Astrocyte (in vitro differentiated cells and primary cell): ENCODE results near the gene TMEM44. TPM values are rescaled to one million over a fixed set of nuclear protein-coding genes. Genes with fewer than 3 reads are reported as not detected.

Experiments
- DNase-seq: peaks from one replicate; pipeline ENCODE4 v3.0.0-alpha.2; 2010; ENCODE audit warnings: low read depth
- FAIRE-seq: peaks from 2 replicates; lab custom pipeline; 2011; peaks lifted over from hg19 to GRCh38; lab: Jason Lieb, UNC
- H2AFZ ChIP-seq: 2 replicates; pipeline ENCODE4 v1.6.0; 2012; ENCODE audit warnings: low read depth, low read length, inconsistent platforms
- H3K27ac ChIP-seq: 2 replicates; pipeline ENCODE4 v1.5.1; 2011; ENCODE audit warnings: low read depth, low read length, inconsistent platforms
- H3K27me3 ChIP-seq: 2 replicates; pipeline ENCODE4 v1.6.0; 2011; ENCODE audit warnings: low read length, inconsistent platforms; ENCODE audit not compliant: insufficient read depth
- H3K36me3 ChIP-seq: 2 replicates; pipeline ENCODE4 v1.5.1; 2011; ENCODE audit warnings: low read length, inconsistent platforms; ENCODE audit not compliant: insufficient read depth
- H3K4me1 ChIP-seq: 2 replicates; pipeline ENCODE4 v1.5.1; 2011; ENCODE audit warnings: low read length, inconsistent platforms; ENCODE audit not compliant: insufficient read depth
- H3K4me2 ChIP-seq: 2 replicates; pipeline ENCODE4 v1.6.0; 2012; ENCODE audit warnings: low read length, inconsistent platforms
- H3K4me3 ChIP-seq: 2 replicates; pipeline ENCODE4 v1.5.1; 2011; ENCODE audit warnings: low read depth, mild to moderate bottlenecking, low read length, inconsistent platforms; ENCODE audit not compliant: insufficient read depth
- H3K79me2 ChIP-seq: 2 replicates; pipeline ENCODE4 v1.6.0; 2012; ENCODE audit warnings: mild to moderate bottlenecking, low read length, inconsistent platforms; ENCODE audit not compliant: insufficient read depth
- H3K9ac ChIP-seq: 2 replicates; pipeline ENCODE4 v1.6.0; 2012; ENCODE audit warnings: mild to moderate bottlenecking, low read length, inconsistent platforms
- H3K9me3 ChIP-seq: 2 replicates; pipeline ENCODE4 v1.5.1; 2012; ENCODE audit warnings: low read depth, mild to moderate bottlenecking, low read length, inconsistent platforms; ENCODE audit not compliant: insufficient read depth
- H4K20me1 ChIP-seq: 2 replicates; pipeline ENCODE4 v1.6.0; 2012; ENCODE audit warnings: low read length, inconsistent platforms; ENCODE audit not compliant: insufficient read depth
- H3K27ac Mint-ChIP-seq: one replicate; pipeline ENCODE4 v1.8.0; 2021; ENCODE audit warnings: mild to moderate bottlenecking, mixed read lengths; ENCODE audit not compliant: unreplicated experiment
- H3K27me3 Mint-ChIP-seq: one replicate; pipeline ENCODE4 v1.8.0; 2021; ENCODE audit warnings: low read depth, mixed read lengths; ENCODE audit not compliant: unreplicated experiment
- H3K36me3 Mint-ChIP-seq: one replicate; pipeline ENCODE4 v1.8.0; 2021; ENCODE audit warnings: low read depth, mixed read lengths; ENCODE audit not compliant: unreplicated experiment
- H3K4me1 Mint-ChIP-seq: one replicate; pipeline ENCODE4 v1.8.0; 2021; ENCODE audit warnings: low read depth, mixed read lengths; ENCODE audit not compliant: unreplicated experiment
- H3K4me3 Mint-ChIP-seq: one replicate; pipeline ENCODE4 v1.8.0; 2021; ENCODE audit warnings: mild to moderate bottlenecking, moderate library complexity, mixed read lengths; ENCODE audit not compliant: unreplicated experiment
- H3K9me3 Mint-ChIP-seq: one replicate; pipeline ENCODE4 v1.8.0; 2021; ENCODE audit warnings: mild to moderate bottlenecking, mixed read lengths; ENCODE audit not compliant: unreplicated experiment
- EZH2 ChIP-seq: IDR thresholded peaks from 2 replicates; pipeline ENCODE4 v1.6.1; 2012; ENCODE audit warnings: mild to moderate bottlenecking, low read length, inconsistent platforms; ENCODE audit not compliant: insufficient read depth
- total RNA-seq: library from RNA; stranded (reverse); gene quantifications from 2 replicates; pipeline ENCODE4 v1.2.1, GENCODE V29; 2021
- TF ChIP-seq, protein P1 (sequence below): IDR thresholded peaks from 2 replicates; pipeline ENCODE4 v1.5.1; 2011; ENCODE audit warnings: low read depth, mild to moderate bottlenecking, inconsistent platforms, low read length, moderate library complexity; ENCODE audit not compliant: insufficient read depth

The TMEM44 gene
- total RNA-seq, 1 donor from 2014 or later = 9.8 TPM

DNA sequence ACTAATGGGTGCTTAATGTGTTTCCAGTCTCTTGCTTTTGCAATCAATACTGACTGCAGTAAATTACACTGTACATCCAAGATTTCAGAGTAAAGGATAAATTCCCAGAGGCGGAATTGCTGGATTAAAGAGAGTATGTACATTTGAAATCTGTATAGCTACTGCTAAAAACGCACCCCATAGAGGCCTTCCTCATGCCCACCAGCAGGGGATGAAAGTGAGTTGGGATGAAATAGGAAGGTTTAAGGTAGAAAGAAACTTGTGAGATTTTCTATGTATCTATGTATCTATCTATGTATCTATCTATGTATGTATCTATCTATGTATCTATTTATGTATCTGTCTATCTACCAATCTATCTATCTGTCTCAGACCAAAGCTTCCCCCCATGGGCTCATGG is 28.4 kb downstream of the TMEM44 start:
- Histone ChIP-seq H3K9me3 (no peaks in the 10 kb centered on the region), H3K4me1 (no peaks in the 10 kb centered on the region), H4K20me1 (no peaks in the 10 kb centered on the region), H3K27ac (no peak overlapping the region), H3K4me3 (no peak overlapping the region), H3K9ac (no peak overlapping the region), H2AFZ (no peak overlapping the region), H3K4me2 (no peak overlapping the region), H3K79me2 (no peaks in the 10 kb centered on the region), H3K27me3 (no peaks in the 10 kb centered on the region), H3K36me3 (no peaks in the 10 kb centered on the region)
- Mint-ChIP-seq H3K36me3 (peaks cover 24% of the 10 kb centered on the region), H3K4me3 (no peak overlapping the region), H3K27ac (no peak overlapping the region), H3K9me3 (no peaks in the 10 kb centered on the region), H3K4me1 (no peaks in the 10 kb centered on the region), H3K27me3 (peaks cover 6% of the 10 kb centered on the region)
- no peak for FAIRE-seq
- TF ChIP-seq EZH2 = no peak
- TF ChIP-seq, protein P1, sequence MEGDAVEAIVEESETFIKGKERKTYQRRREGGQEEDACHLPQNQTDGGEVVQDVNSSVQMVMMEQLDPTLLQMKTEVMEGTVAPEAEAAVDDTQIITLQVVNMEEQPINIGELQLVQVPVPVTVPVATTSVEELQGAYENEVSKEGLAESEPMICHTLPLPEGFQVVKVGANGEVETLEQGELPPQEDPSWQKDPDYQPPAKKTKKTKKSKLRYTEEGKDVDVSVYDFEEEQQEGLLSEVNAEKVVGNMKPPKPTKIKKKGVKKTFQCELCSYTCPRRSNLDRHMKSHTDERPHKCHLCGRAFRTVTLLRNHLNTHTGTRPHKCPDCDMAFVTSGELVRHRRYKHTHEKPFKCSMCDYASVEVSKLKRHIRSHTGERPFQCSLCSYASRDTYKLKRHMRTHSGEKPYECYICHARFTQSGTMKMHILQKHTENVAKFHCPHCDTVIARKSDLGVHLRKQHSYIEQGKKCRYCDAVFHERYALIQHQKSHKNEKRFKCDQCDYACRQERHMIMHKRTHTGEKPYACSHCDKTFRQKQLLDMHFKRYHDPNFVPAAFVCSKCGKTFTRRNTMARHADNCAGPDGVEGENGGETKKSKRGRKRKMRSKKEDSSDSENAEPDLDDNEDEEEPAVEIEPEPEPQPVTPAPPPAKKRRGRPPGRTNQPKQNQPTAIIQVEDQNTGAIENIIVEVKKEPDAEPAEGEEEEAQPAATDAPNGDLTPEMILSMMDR = peak; percentile 44
- DNase-seq = no peak

DNA sequence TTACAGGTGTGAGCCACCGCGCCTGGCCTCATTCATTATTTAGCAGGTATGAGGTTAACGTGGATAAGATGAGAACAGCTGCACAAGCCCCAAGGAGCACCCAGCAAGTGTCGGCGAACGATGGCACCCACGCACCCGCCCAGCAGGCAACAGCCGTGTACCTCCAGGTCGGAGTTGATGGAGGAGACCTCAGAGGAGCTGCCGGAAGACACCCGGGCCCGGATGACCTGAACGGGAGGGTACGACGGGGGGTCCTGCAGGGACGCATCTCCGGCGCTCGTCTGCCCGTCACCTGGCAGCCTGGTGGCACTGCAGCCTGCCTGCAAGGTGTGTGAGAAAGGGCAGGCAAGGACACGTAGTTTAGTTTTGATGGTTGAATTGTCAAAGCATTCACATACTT is 29.1 kb downstream of the TMEM44 start:
- Histone ChIP-seq H3K27ac (no peak overlapping the region), H3K4me3 (no peak overlapping the region), H2AFZ (no peak overlapping the region), H3K4me2 (no peak overlapping the region), H4K20me1 (no peaks in the 10 kb centered on the region), H3K9me3 (no peaks in the 10 kb centered on the region), H3K27me3 (no peaks in the 10 kb centered on the region), H3K4me1 (peaks cover 2% of the 10 kb centered on the region), H3K9ac (no peak overlapping the region), H3K79me2 (no peaks in the 10 kb centered on the region), H3K36me3 (no peaks in the 10 kb centered on the region)
- H3K36me3 Mint-ChIP-seq = peaks cover 24% of the 10 kb centered on the region
- DNase-seq (no peak), FAIRE-seq (no peak)
- H3K9me3 Mint-ChIP-seq = no peaks in the 10 kb centered on the region
- H3K4me3 Mint-ChIP-seq = no peak overlapping the region
- no peak overlapping the region for H3K27ac Mint-ChIP-seq
- H3K4me1 Mint-ChIP-seq = no peaks in the 10 kb centered on the region
- peaks cover 6% of the 10 kb centered on the region for H3K27me3 Mint-ChIP-seq
- no peak for TF ChIP-seq EZH2
- TF ChIP-seq, protein P1 = no peak

DNA sequence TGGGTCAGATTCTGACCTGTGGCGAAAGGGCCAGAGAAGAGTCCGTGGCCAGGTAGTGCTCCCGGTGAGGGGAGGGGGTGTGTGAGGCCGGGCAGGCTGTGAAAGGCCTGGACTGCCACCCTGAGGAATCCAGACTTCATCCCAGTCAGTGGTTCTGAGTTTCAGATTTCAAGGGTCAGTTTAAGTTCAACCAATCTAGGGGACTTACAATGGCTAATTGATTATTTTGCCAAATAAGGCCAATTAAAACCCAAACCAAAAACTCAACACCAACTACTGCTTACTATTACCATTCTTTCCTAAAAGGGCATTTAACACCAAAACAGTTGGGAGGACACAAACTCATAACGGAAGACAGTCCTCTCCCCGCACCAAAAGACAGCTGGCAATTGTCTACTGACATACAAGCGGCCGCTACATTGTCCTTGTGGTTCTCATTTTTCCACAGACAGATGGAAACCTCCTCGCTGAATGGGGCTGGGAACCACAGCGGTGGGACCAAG is 30.5 kb downstream of the TMEM44 start:
- Histone ChIP-seq H3K4me3 (no peak overlapping the region), H3K4me2 (no peak overlapping the region), H4K20me1 (no peaks in the 10 kb centered on the region), H3K9ac (no peak overlapping the region), H3K27me3 (no peaks in the 10 kb centered on the region), H3K4me1 (peaks cover 14% of the 10 kb centered on the region), H3K79me2 (no peaks in the 10 kb centered on the region), H3K27ac (no peak overlapping the region), H3K36me3 (peaks cover 2% of the 10 kb centered on the region), H3K9me3 (no peaks in the 10 kb centered on the region), H2AFZ (no peak overlapping the region)
- no peak for FAIRE-seq
- Mint-ChIP-seq H3K9me3 (no peaks in the 10 kb centered on the region), H3K27ac (no peak overlapping the region), H3K27me3 (no peaks in the 10 kb centered on the region), H3K36me3 (peaks cover 18% of the 10 kb centered on the region), H3K4me3 (no peak overlapping the region), H3K4me1 (peaks cover 4% of the 10 kb centered on the region)
- TF ChIP-seq, protein P1 = no peak
- no peak for TF ChIP-seq EZH2
- peak; percentile 58 for DNase-seq
